ENCODE measurements around the gene CCDC184.

Gene CCDC184

GRCh38 chr12:48183091-48183875, at the start of gene CCDC184:
Gene CCDC184, plus strand, starts transcription at chr12:48183644. Its CDS starts 479 bp downstream, at chr12:48184123.
- Histone ChIP-seq H3K79me2 (ENCODE audit: insufficient read depth, low read length) (no peaks in the 10 kb centered on the region), H3K9me3 (ENCODE audit: insufficient read depth, low read length, severe bottlenecking) (no peaks in the 10 kb centered on the region), H3K36me3 (ENCODE audit: insufficient read depth, low read length) (no peaks in the 10 kb centered on the region), H3K4me3 (ENCODE audit: low read depth in 1 of 2, low read length in 2 of 2) (peak within 1 kb of the TSS in 1 of 2 experiments; percentile 56; a peak in 3 of 4 replicates), H3K27ac (ENCODE audit: low read length) (no peak within 1 kb of the TSS), H3K27me3 (ENCODE audit: insufficient read depth, low read length, poor library complexity) (peaks cover 49% of the 10 kb centered on the region), H3K4me1 (ENCODE audit: insufficient read depth, low read length) (peaks cover 14% of the 10 kb centered on the region), H3K9ac (ENCODE audit: low read depth, low read length) (peak within 1 kb of the TSS; percentile 36; the same call in 1 of the 2 replicates), H3K4me2 (ENCODE audit: insufficient read depth, low read length) (peak within 1 kb of the TSS; percentile 69), H2AFZ (ENCODE audit: low read depth, low read length) (peak within 1 kb of the TSS; percentile 68), H4K20me1 (ENCODE audit: insufficient read depth, low read length) (no peaks in the 10 kb centered on the region)
- peak; percentile 29 for TF ChIP-seq CTCF (IDR thresholded peaks at IDR 0.05; ENCODE audit: borderline replicate concordance, extremely low read depth, low read length, poor library complexity, severe bottlenecking)
- peak; percentile 39 for TF ChIP-seq EZH2 (IDR thresholded peaks at IDR 0.05; ENCODE audit: borderline replicate concordance, low read depth, low read length, severe bottlenecking)
- peak; percentile 46 for DNase-seq
- ATAC-seq (ENCODE audit: insufficient read depth, low read depth) = peak; percentile 70

GRCh38 chr12:48135027-48135426, 48.4 kb upstream of the CCDC184 start:
- Histone ChIP-seq H3K79me2 (ENCODE audit: insufficient read depth, low read length) (no peaks in the 10 kb centered on the region), H3K27me3 (ENCODE audit: insufficient read depth, low read length, poor library complexity) (no peaks in the 10 kb centered on the region), H2AFZ (ENCODE audit: low read depth, low read length) (no peak overlapping the region), H3K9me3 (ENCODE audit: insufficient read depth, low read length, severe bottlenecking) (no peaks in the 10 kb centered on the region), H3K36me3 (ENCODE audit: insufficient read depth, low read length) (peaks cover 43% of the 10 kb centered on the region), H3K4me2 (ENCODE audit: insufficient read depth, low read length) (no peak overlapping the region), H3K4me1 (ENCODE audit: insufficient read depth, low read length) (no peaks in the 10 kb centered on the region), H4K20me1 (ENCODE audit: insufficient read depth, low read length) (no peaks in the 10 kb centered on the region; the same call in 1 of the 2 replicates), H3K9ac (ENCODE audit: low read depth, low read length) (no peak overlapping the region), H3K27ac (ENCODE audit: low read length) (no peak overlapping the region), H3K4me3 (ENCODE audit: low read depth in 1 of 2, low read length in 2 of 2) (no peak overlapping the region)
- DNase-seq (no peak), ATAC-seq (ENCODE audit: insufficient read depth, low read depth) (no peak)
- TF ChIP-seq EZH2 (IDR thresholded peaks at IDR 0.05; ENCODE audit: borderline replicate concordance, low read depth, low read length, severe bottlenecking) (no peak), CTCF (IDR thresholded peaks at IDR 0.05; ENCODE audit: borderline replicate concordance, extremely low read depth, low read length, poor library complexity, severe bottlenecking) (no peak)

GRCh38 chr12:48142818-48143674, 40.4 kb upstream of the CCDC184 start:
- ATAC-seq (ENCODE audit: insufficient read depth, low read depth) (no peak), DNase-seq (no peak)
- H3K27ac ChIP-seq (ENCODE audit: low read length) = no peak overlapping the region
- no peak overlapping the region for H3K4me2 ChIP-seq (ENCODE audit: insufficient read depth, low read length)
- peaks cover 64% of the 10 kb centered on the region for H3K36me3 ChIP-seq (ENCODE audit: insufficient read depth, low read length)
- H3K4me1 ChIP-seq (ENCODE audit: insufficient read depth, low read length) = no peaks in the 10 kb centered on the region
- no peak overlapping the region for H3K4me3 ChIP-seq (ENCODE audit: low read depth in 1 of 2, low read length in 2 of 2)
- no peaks in the 10 kb centered on the region for H3K27me3 ChIP-seq (ENCODE audit: insufficient read depth, low read length, poor library complexity)
- H3K9ac ChIP-seq (ENCODE audit: low read depth, low read length) = no peak overlapping the region
- H3K79me2 ChIP-seq (ENCODE audit: insufficient read depth, low read length) = no peaks in the 10 kb centered on the region
- H4K20me1 ChIP-seq (ENCODE audit: insufficient read depth, low read length) = no peaks in the 10 kb centered on the region
- TF ChIP-seq CTCF (IDR thresholded peaks at IDR 0.05; ENCODE audit: borderline replicate concordance, extremely low read depth, low read length, poor library complexity, severe bottlenecking) = no peak
- TF ChIP-seq EZH2 (IDR thresholded peaks at IDR 0.05; ENCODE audit: borderline replicate concordance, low read depth, low read length, severe bottlenecking) = no peak
- no peaks in the 10 kb centered on the region for H3K9me3 ChIP-seq (ENCODE audit: insufficient read depth, low read length, severe bottlenecking)
- no peak overlapping the region for H2AFZ ChIP-seq (ENCODE audit: low read depth, low read length)
